Mesenchymal stem cell (in vitro differentiated cells and primary cell): ENCODE measurements around the gene CEMIP.

ENCODE experiments used
- DNase-seq: peaks from one replicate; pipeline ENCODE4 v3.0.0-alpha.2; 2013
- H2AFZ ChIP-seq: one replicate; pipeline ENCODE4 v1.6.1; 2013; ENCODE audit warnings: low read depth, mild to moderate bottlenecking, control low read depth, inconsistent platforms, low read length, moderate library complexity
- H2AK5ac ChIP-seq: 2 replicates; pipeline ENCODE4 v1.6.1; 2013; ENCODE audit warnings: low read length, moderate library complexity, mild to moderate bottlenecking, inconsistent platforms; ENCODE audit not compliant: severe bottlenecking
- H2BK120ac ChIP-seq: one replicate; pipeline ENCODE4 v1.6.1; 2013; ENCODE audit warnings: low read depth, mild to moderate bottlenecking, inconsistent platforms, low read length, moderate library complexity
- H2BK12ac ChIP-seq, 2 experiments: one replicate each; pipeline ENCODE4 v1.6.1; 2013; ENCODE audit warnings: inconsistent platforms in 2 of 2, low read length in 2 of 2, mild to moderate bottlenecking in 2 of 2, moderate library complexity in 2 of 2, control low read depth in 1 of 2
- H2BK15ac ChIP-seq: one replicate; pipeline ENCODE4 v1.6.1; 2013; ENCODE audit warnings: mild to moderate bottlenecking, low read depth, inconsistent platforms; ENCODE audit not compliant: poor library complexity, severe bottlenecking
- H2BK5ac ChIP-seq: 2 replicates; pipeline ENCODE4 v1.6.1; 2013; ENCODE audit warnings: low read depth, mild to moderate bottlenecking, low read length, control low read depth, inconsistent platforms; ENCODE audit not compliant: poor library complexity, severe bottlenecking
- H3K14ac ChIP-seq, 2 experiments: one replicate each; pipeline ENCODE4 v1.6.1; 2013; ENCODE audit warnings: inconsistent platforms in 2 of 2, low read length in 2 of 2, control low read depth in 1 of 2, mild to moderate bottlenecking in 1 of 2, moderate library complexity in 1 of 2
- H3K18ac ChIP-seq, 2 experiments: one replicate each; pipeline ENCODE4 v1.6.1; 2013; ENCODE audit warnings: inconsistent platforms in 2 of 2, low read length in 2 of 2, control low read depth in 1 of 2, low read depth in 1 of 2, mild to moderate bottlenecking in 1 of 2
- H3K23ac ChIP-seq, 2 experiments: one replicate each; pipeline ENCODE4 v1.6.1; 2013; ENCODE audit warnings: inconsistent platforms in 2 of 2, low read length in 2 of 2, mild to moderate bottlenecking in 2 of 2, moderate library complexity in 2 of 2, control low read depth in 1 of 2
- H3K27ac ChIP-seq: 2 replicates; pipeline ENCODE4 v1.5.1; 2013; ENCODE audit warnings: mild to moderate bottlenecking, moderate library complexity, low read length, control low read depth, inconsistent platforms; ENCODE audit not compliant: poor library complexity, severe bottlenecking
- H3K27me3 ChIP-seq, 2 experiments: 2 replicates each; pipeline versions ENCODE4 v1.6.1 to v1.7.0; 2013; ENCODE audit warnings: low read length in 2 of 2, mild to moderate bottlenecking in 2 of 2, moderate library complexity in 2 of 2, control low read depth in 1 of 2, inconsistent platforms in 1 of 2; ENCODE audit not compliant: control insufficient read depth in 1 of 2, insufficient read depth in 1 of 2
- H3K36me3 ChIP-seq, 2 experiments: 2 replicates each; pipeline versions ENCODE4 v1.6.1 to v1.7.0; 2013; ENCODE audit warnings: low read length in 2 of 2, control low read depth in 1 of 2, inconsistent platforms in 1 of 2, low read depth in 1 of 2, mild to moderate bottlenecking in 1 of 2; ENCODE audit not compliant: insufficient read depth in 2 of 2, control insufficient read depth in 1 of 2
- H3K4ac ChIP-seq, 2 experiments: one replicate each; pipeline ENCODE4 v1.6.1; 2013; ENCODE audit warnings: inconsistent platforms in 2 of 2, low read length in 2 of 2, mild to moderate bottlenecking in 2 of 2, moderate library complexity in 2 of 2, control low read depth in 1 of 2, low read depth in 1 of 2
- H3K4me1 ChIP-seq: 2 replicates; pipeline ENCODE4 v1.6.1; 2013; ENCODE audit warnings: low read depth, low read length, control low read depth; ENCODE audit not compliant: control insufficient read depth, insufficient read depth
- H3K4me2 ChIP-seq: 2 replicates; pipeline ENCODE4 v1.6.1; 2013; ENCODE audit warnings: low read length, mild to moderate bottlenecking, inconsistent platforms; ENCODE audit not compliant: poor library complexity, severe bottlenecking
- H3K4me3 ChIP-seq, 2 experiments: 2 replicates each; pipeline versions ENCODE4 v1.5.1 to v1.7.0; 2013; ENCODE audit warnings: low read length in 2 of 2, mild to moderate bottlenecking in 2 of 2, control low read depth in 1 of 2, low read depth in 1 of 2; ENCODE audit not compliant: insufficient read depth in 1 of 2
- H3K79me1 ChIP-seq: replicated peaks from 2 replicates; pipeline ENCODE4 v1.6.1; 2013; ENCODE audit warnings: mild to moderate bottlenecking, control low read depth, low read length, inconsistent platforms; ENCODE audit not compliant: poor library complexity, severe bottlenecking
- H3K9ac ChIP-seq: 2 replicates; pipeline ENCODE4 v1.7.0; 2013; ENCODE audit warnings: mild to moderate bottlenecking, low read length, moderate library complexity
- H3K9me3 ChIP-seq: 2 replicates; pipeline ENCODE4 v1.7.0; 2013; ENCODE audit warnings: mild to moderate bottlenecking, low read length; ENCODE audit not compliant: control insufficient read depth
- H4K8ac ChIP-seq: one replicate; pipeline ENCODE4 v1.6.1; 2013; ENCODE audit warnings: inconsistent platforms, mild to moderate bottlenecking, low read length, moderate library complexity
- H4K91ac ChIP-seq: one replicate; pipeline ENCODE4 v1.6.1; 2013; ENCODE audit warnings: mild to moderate bottlenecking, low read length, inconsistent platforms
- WGBS: methylation state at CpG from one replicate; pipeline ENCODE4 v1.1.7; 2013; ENCODE audit warnings: mixed read lengths; 5-methylcytosine and 5-hydroxymethylcytosine counted together

The CEMIP gene

GRCh38 chr15:80920271-80920699 lies 141.1 kb downstream of the CEMIP start:
- Histone ChIP-seq H4K8ac (no peak overlapping the region), H2BK12ac (no peak overlapping the region), H3K4me2 (no peak overlapping the region), H4K91ac (no peak overlapping the region), H3K36me3 (peaks cover 4 to 95% of the 10 kb centered on the region in 2 experiments), H3K27me3 (no peaks in the 10 kb centered on the region), H3K4me3 (no peak overlapping the region), H2AK5ac (no peak overlapping the region), H3K9me3 (no peaks in the 10 kb centered on the region), H2BK5ac (no peak overlapping the region), H3K23ac (no peak overlapping the region), H3K79me1 (no peaks in the 10 kb centered on the region), H3K4ac (no peak overlapping the region), H2BK15ac (no peak overlapping the region), H3K18ac (no peak overlapping the region), H2AFZ (no peak overlapping the region), H3K4me1 (peaks cover 2% of the 10 kb centered on the region), H2BK120ac (no peak overlapping the region), H3K9ac (no peak overlapping the region), H3K27ac (no peak overlapping the region), H3K14ac (no peak overlapping the region)
- WGBS = 77% methylated on average over 4 of the region's 5 CpGs
- no peak for DNase-seq

- no peak overlapping the region for H3K18ac ChIP-seq
- H4K91ac ChIP-seq = no peak overlapping the region
- H4K8ac ChIP-seq = no peak overlapping the region
- H3K4me2 ChIP-seq = no peak overlapping the region
- no peaks in the 10 kb centered on the region for H3K9me3 ChIP-seq
- WGBS = 93% methylated on average over 20 of the region's 20 CpGs
- peaks cover 7% of the 10 kb centered on the region for H3K4me1 ChIP-seq
- no peak overlapping the region for H2BK12ac ChIP-seq
- H3K36me3 ChIP-seq = peaks cover 8 to 92% of the 10 kb centered on the region in 2 experiments
- H3K14ac ChIP-seq = no peak overlapping the region
- H3K27me3 ChIP-seq = no peaks in the 10 kb centered on the region
- H2AFZ ChIP-seq = no peak overlapping the region
- H2BK5ac ChIP-seq = no peak overlapping the region
- H2BK15ac ChIP-seq = no peak overlapping the region
- no peak overlapping the region for H2BK120ac ChIP-seq
- no peak for DNase-seq
- no peaks in the 10 kb centered on the region for H3K79me1 ChIP-seq
- no peak overlapping the region for H3K4me3 ChIP-seq
- no peak overlapping the region for H3K27ac ChIP-seq
- H2AK5ac ChIP-seq = no peak overlapping the region
- H3K23ac ChIP-seq = no peak overlapping the region
- no peak overlapping the region for H3K9ac ChIP-seq
- H3K4ac ChIP-seq = no peak overlapping the region
These were observed 142.7 kb downstream of the CEMIP start for GRCh38 chr15:80921736-80922410.

- no peak overlapping the region for H3K23ac ChIP-seq
- H3K18ac ChIP-seq = no peak overlapping the region
- H2BK12ac ChIP-seq = no peak overlapping the region
- H2BK120ac ChIP-seq = no peak overlapping the region
- 96% methylated on average over 6 of the region's 6 CpGs for WGBS
- no peaks in the 10 kb centered on the region for H3K27me3 ChIP-seq
- H3K14ac ChIP-seq = no peak overlapping the region
- H3K27ac ChIP-seq = no peak overlapping the region
- H3K4me3 ChIP-seq = no peak overlapping the region
- H3K9me3 ChIP-seq = no peaks in the 10 kb centered on the region
- no peak overlapping the region for H2AK5ac ChIP-seq
- no peak overlapping the region for H4K91ac ChIP-seq
- no peak overlapping the region for H2BK5ac ChIP-seq
- H2BK15ac ChIP-seq = no peak overlapping the region
- peaks cover 8 to 95% of the 10 kb centered on the region in 2 experiments for H3K36me3 ChIP-seq
- no peak overlapping the region for H3K9ac ChIP-seq
- H2AFZ ChIP-seq = no peak overlapping the region
- DNase-seq = no peak
- H4K8ac ChIP-seq = no peak overlapping the region
- H3K4me2 ChIP-seq = no peak overlapping the region
- H3K4me1 ChIP-seq = peaks cover 7% of the 10 kb centered on the region
- H3K79me1 ChIP-seq = no peaks in the 10 kb centered on the region
- H3K4ac ChIP-seq = no peak overlapping the region
These were observed 144.5 kb downstream of the CEMIP start for GRCh38 chr15:80923668-80924067.

GRCh38 chr15:80924278-80924677 lies 145.1 kb downstream of the CEMIP start:
- Histone ChIP-seq H2BK12ac (no peak overlapping the region), H3K4ac (no peak overlapping the region), H3K4me3 (no peak overlapping the region), H2BK15ac (no peak overlapping the region), H3K79me1 (no peaks in the 10 kb centered on the region), H3K9ac (no peak overlapping the region), H3K18ac (no peak overlapping the region), H3K27ac (no peak overlapping the region), H3K9me3 (no peaks in the 10 kb centered on the region), H3K4me2 (no peak overlapping the region), H2AK5ac (no peak overlapping the region), H3K36me3 (peaks cover 8 to 95% of the 10 kb centered on the region in 2 experiments), H2BK5ac (no peak overlapping the region), H4K91ac (no peak overlapping the region), H2AFZ (no peak overlapping the region), H3K14ac (no peak overlapping the region), H4K8ac (no peak overlapping the region), H3K23ac (no peak overlapping the region), H3K27me3 (no peaks in the 10 kb centered on the region), H3K4me1 (peaks cover 7% of the 10 kb centered on the region), H2BK120ac (no peak overlapping the region)
- no peak for DNase-seq
- 93% methylated on average over 4 of the region's 4 CpGs for WGBS
